ENCODE measurements around the gene PRPS1L1. TPM values are rescaled to one million over a fixed set of nuclear protein-coding genes. Genes with fewer than 3 reads are reported as not detected.

Gene PRPS1L1
- total RNA-seq, 1 donor from 2014 or later: not detected

DNA sequence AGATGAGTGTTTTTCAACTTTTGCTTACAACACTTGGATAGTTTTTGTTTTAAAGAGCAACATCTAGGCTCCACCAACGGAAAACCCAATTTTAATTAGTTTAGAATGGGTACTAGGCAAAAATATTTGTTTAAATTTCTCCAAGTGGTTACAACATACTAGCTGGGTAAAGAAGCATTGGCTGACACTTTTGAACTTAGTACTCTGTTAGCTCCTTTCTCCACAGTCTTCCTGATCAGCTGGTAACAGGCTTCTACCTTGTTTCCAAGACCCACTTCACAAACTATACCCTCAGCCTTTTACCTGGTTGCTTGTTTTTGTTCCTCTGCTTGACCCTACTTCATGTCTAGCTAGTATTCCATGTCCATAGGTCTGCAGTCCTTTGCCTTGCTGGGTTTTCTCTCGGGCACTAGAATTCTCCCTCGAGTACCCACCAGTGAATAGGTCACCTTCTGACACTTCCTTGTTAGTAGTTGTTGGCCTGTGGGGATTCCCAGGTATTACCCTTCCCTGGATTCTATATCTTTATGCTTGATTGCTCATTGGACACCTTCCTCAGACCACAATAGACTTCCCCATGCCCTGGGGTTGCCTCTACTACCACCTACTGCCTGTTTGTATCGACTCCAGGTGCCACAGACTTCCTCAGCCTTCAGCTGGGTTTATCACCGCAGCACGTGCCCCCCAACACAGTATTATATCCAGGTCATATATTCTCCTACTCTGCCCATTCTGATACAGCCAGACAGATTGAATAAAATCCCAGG lies 42.0 kb downstream of the PRPS1L1 start:
- no peak overlapping the region for H3K27ac Mint-ChIP-seq (ENCODE audit: unreplicated experiment)
- H3K9me3 Mint-ChIP-seq (ENCODE audit: unreplicated experiment): peaks cover 5% of the 10 kb centered on the region
- no peak for TF ChIP-seq CTCF (IDR thresholded peaks at IDR 0.05; ENCODE audit: partially characterized antibody, unreplicated experiment)

DNA sequence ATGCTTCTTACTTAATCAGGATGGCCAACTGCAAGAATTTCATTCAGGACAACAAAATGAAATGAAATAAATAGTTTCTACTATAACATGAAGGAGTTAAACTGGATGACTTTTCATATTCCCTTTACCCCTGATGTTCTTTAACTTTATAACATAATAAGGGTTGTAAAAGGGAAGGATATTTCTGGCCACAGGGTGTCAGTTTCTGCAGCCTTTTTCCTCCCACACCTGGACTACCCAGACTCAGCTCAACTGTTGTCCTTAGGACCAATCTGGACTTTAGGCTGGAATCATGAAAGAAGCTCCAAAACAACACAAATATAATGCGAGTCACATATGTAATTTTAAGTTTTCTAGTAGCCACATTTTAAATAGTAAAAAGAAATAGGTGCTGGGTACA lies 43.4 kb downstream of the PRPS1L1 start:
- H3K4me1 Mint-ChIP-seq (ENCODE audit: low read depth, unreplicated experiment): no peaks in the 10 kb centered on the region
- no peak for DNase-seq
- no peaks in the 10 kb centered on the region for H3K36me3 Mint-ChIP-seq (ENCODE audit: unreplicated experiment)
- H3K4me3 Mint-ChIP-seq (ENCODE audit: unreplicated experiment): no peak overlapping the region
- TF ChIP-seq CTCF (IDR thresholded peaks at IDR 0.05; ENCODE audit: partially characterized antibody, unreplicated experiment): no peak
- peaks cover 2% of the 10 kb centered on the region for H3K27me3 Mint-ChIP-seq (ENCODE audit: unreplicated experiment)
- H3K9me3 Mint-ChIP-seq (ENCODE audit: unreplicated experiment): peaks cover 5% of the 10 kb centered on the region
- no peak overlapping the region for H3K27ac Mint-ChIP-seq (ENCODE audit: unreplicated experiment)

More for the DNA sequence above, 42.0 kb downstream of the PRPS1L1 start:
- no peaks in the 10 kb centered on the region for H3K4me1 Mint-ChIP-seq (ENCODE audit: low read depth, unreplicated experiment)
- no peaks in the 10 kb centered on the region for H3K36me3 Mint-ChIP-seq (ENCODE audit: unreplicated experiment)
- H3K4me3 Mint-ChIP-seq (ENCODE audit: unreplicated experiment): no peak overlapping the region
- peaks cover 2% of the 10 kb centered on the region for H3K27me3 Mint-ChIP-seq (ENCODE audit: unreplicated experiment)
- DNase-seq: no peak

GRCh38 chr7:17983221-17984062 lies 44.2 kb downstream of the PRPS1L1 start:
- Mint-ChIP-seq H3K4me1 (ENCODE audit: low read depth, unreplicated experiment) (no peaks in the 10 kb centered on the region), H3K9me3 (ENCODE audit: unreplicated experiment) (peaks cover 5% of the 10 kb centered on the region), H3K27ac (ENCODE audit: unreplicated experiment) (no peak overlapping the region), H3K27me3 (ENCODE audit: unreplicated experiment) (peaks cover 2% of the 10 kb centered on the region), H3K4me3 (ENCODE audit: unreplicated experiment) (no peak overlapping the region), H3K36me3 (ENCODE audit: unreplicated experiment) (no peaks in the 10 kb centered on the region)
- no peak for TF ChIP-seq CTCF (IDR thresholded peaks at IDR 0.05; ENCODE audit: partially characterized antibody, unreplicated experiment)
- DNase-seq: no peak

DNA sequence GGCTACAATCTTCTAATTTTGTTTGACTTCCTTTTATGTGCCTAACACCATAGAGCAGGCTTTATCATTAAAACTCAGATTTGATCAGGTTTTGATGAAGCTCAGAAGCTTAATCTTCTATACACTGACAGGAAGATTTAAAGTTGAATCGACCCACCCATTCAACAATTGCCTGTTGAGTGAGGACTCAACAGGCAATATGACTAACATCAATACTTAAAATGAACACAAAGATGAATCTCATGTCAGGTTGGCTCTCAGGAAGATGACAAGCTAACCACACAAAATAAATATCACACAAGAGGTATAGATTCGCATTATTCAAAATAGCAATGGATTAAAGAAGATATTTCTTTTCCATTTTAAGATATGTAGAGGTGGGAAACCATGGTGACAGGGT lies 50.7 kb downstream of the PRPS1L1 start:
- H3K27me3 Mint-ChIP-seq (ENCODE audit: unreplicated experiment): no peaks in the 10 kb centered on the region
- no peak overlapping the region for H3K27ac Mint-ChIP-seq (ENCODE audit: unreplicated experiment)
- H3K4me1 Mint-ChIP-seq (ENCODE audit: low read depth, unreplicated experiment): no peaks in the 10 kb centered on the region
- no peak overlapping the region for H3K4me3 Mint-ChIP-seq (ENCODE audit: unreplicated experiment)
- no peak for DNase-seq
- no peaks in the 10 kb centered on the region for H3K9me3 Mint-ChIP-seq (ENCODE audit: unreplicated experiment)
- TF ChIP-seq CTCF (IDR thresholded peaks at IDR 0.05; ENCODE audit: partially characterized antibody, unreplicated experiment): no peak
- no peaks in the 10 kb centered on the region for H3K36me3 Mint-ChIP-seq (ENCODE audit: unreplicated experiment)

Other genes with a start within 250 kb of the PRPS1L1 start
- gene SNX13, start 87.4 kb downstream of the PRPS1L1 start, total RNA-seq (ENCODE audit: unreplicated experiment): 29.9 TPM

Measured in glutamatergic neuron (in vitro differentiated cells).